ENCODE data around the gene ROBO2. TPM values are rescaled to one million over a fixed set of nuclear protein-coding genes. Genes with fewer than 3 reads are reported as not detected.

Gene ROBO2
- total RNA-seq, 1 experiment from 2014 or later, result not detected

- Histone ChIP-seq H3K9ac (ENCODE audit: low read length) (no peak overlapping the region), H2AFZ (ENCODE audit: low read depth, low read length, poor library complexity, severe bottlenecking) (no peak overlapping the region), H3K4me3 (replicated peaks in 1 of 2; ENCODE audit: low read depth in 1 of 2, low read length in 2 of 2) (no peak overlapping the region), H3K27ac (ENCODE audit: low read depth, low read length) (no peak overlapping the region), H3K36me3 (ENCODE audit: control insufficient read depth in 1 of 2, insufficient read depth in 2 of 2, low read length in 2 of 2) (no peaks in the 10 kb centered on the region), H4K20me1 (ENCODE audit: insufficient read depth) (no peaks in the 10 kb centered on the region), H3K4me1 (ENCODE audit: control insufficient read depth in 1 of 2, insufficient read depth in 2 of 2, low read length in 2 of 2) (no peaks in the 10 kb centered on the region), H3K27me3 (ENCODE audit: insufficient read depth, low read length) (no peaks in the 10 kb centered on the region), H3K9me2 (ENCODE audit: insufficient read depth) (no peaks in the 10 kb centered on the region), H3K9me3 (ENCODE audit: control insufficient read depth in 1 of 2, insufficient read depth in 1 of 2, low read depth in 1 of 2, low read length in 2 of 2) (peaks cover 0 to 16% of the 10 kb centered on the region in 2 experiments; a peak in 2 of 4 replicates), H3K4me2 (ENCODE audit: low read length) (no peak overlapping the region), H3K79me2 (ENCODE audit: insufficient read depth, low read length) (no peaks in the 10 kb centered on the region)
- CTCF ChIA-PET, result no interaction called here
- ATAC-seq, result no peak
- TF ChIP-seq MAX (IDR thresholded peaks at IDR 0.05) (no peak), JUND (IDR thresholded peaks at IDR 0.05) (no peak), CEBPB (IDR thresholded peaks at IDR 0.05; ENCODE audit: low read depth) (no peak), CBX3 (IDR thresholded peaks at IDR 0.05; ENCODE audit: low read depth) (no peak), ZBTB33 (IDR thresholded peaks at IDR 0.05; ENCODE audit: extremely low read depth, insufficient replicate concordance, low read length) (no peak), CTCF (IDR thresholded peaks at IDR 0.05 in 2 of 3, conservative IDR thresholded peaks at IDR 0.05 in 1 of 3; ENCODE audit: borderline replicate concordance in 1 of 3, insufficient read depth in 1 of 3, low read depth in 2 of 3, low read length in 2 of 3) (no peak), POLR2AphosphoS5 (IDR thresholded peaks at IDR 0.05; ENCODE audit: low read depth, low read length) (no peak), SP1 (IDR thresholded peaks at IDR 0.05; ENCODE audit: low read depth) (no peak), EZH2 (IDR thresholded peaks at IDR 0.05) (no peak), REST (IDR thresholded peaks at IDR 0.05; ENCODE audit: low read depth) (no peak), EGR1 (IDR thresholded peaks at IDR 0.05; ENCODE audit: low read depth) (no peak), RAD21 (IDR thresholded peaks at IDR 0.05; ENCODE audit: low read depth) (no peak), POLR2A (IDR thresholded peaks at IDR 0.05; ENCODE audit: borderline replicate concordance, extremely low read depth, insufficient read depth, insufficient read length) (no peak), ATF3 (IDR thresholded peaks at IDR 0.05) (no peak), YY1 (IDR thresholded peaks at IDR 0.05; ENCODE audit: extremely low read depth, insufficient replicate concordance, low read depth, low read length) (no peak)
- RAD21 ChIA-PET (ENCODE audit: low non-redundant PET in 1 of 2, low total read pairs in 2 of 2, uncharacterized antibody in 2 of 2, unreplicated experiment in 2 of 2), result no interaction called here
- intact Hi-C loops (cut with micrococcal nuclease), result loop anchor here (2.0 kb wide), 1 partner anchor 30 kb away; no protein-coding TSS in a partner anchor
- POLR2A ChIA-PET, result no interaction called here
- no TSS peak for BruUV-seq (replicated peaks)
- no peak for DNase-seq (ENCODE audit: low read depth, low spot score)
These were observed 12.8 kb upstream of the ROBO2 start for GRCh38 chr3:77026904-77027634.

Measured in HCT116 (cell line).